Bronchial epithelial cell (primary cell): ENCODE data around the gene PDP2. TPM values are rescaled to one million over a fixed set of nuclear protein-coding genes. Genes with fewer than 3 reads are reported as not detected.
"Not testable (repeated sequence)": the region's sequence is repeated elsewhere in the genome, so short reads cannot be mapped to it uniquely, and the experiment has no call there.

Source experiments
- DNase-seq: peaks from one replicate; pipeline ENCODE4 v3.0.0-alpha.2; 2010; ENCODE audit warnings: low read depth
- FAIRE-seq: peaks from 2 replicates; lab custom pipeline; 2011; peaks lifted over from hg19 to GRCh38; lab: Jason Lieb, UNC
- H3K27me3 ChIP-seq: 2 replicates; pipeline ENCODE4 v1.5.1; 2011; ENCODE audit warnings: low read length; ENCODE audit not compliant: control insufficient read depth, insufficient read depth
- H3K36me3 ChIP-seq: 2 replicates; pipeline ENCODE4 v1.5.1; 2011; ENCODE audit warnings: low read length; ENCODE audit not compliant: control insufficient read depth, insufficient read depth
- H3K4me3 ChIP-seq: 2 replicates; pipeline ENCODE4 v1.5.1; 2011; ENCODE audit warnings: mild to moderate bottlenecking, low read depth, low read length, control low read depth
- total RNA-seq: library from RNA; depleted of rRNA; stranded (reverse); fragments of >200 nt; gene quantifications from 2 replicates; pipeline ENCODE4 v1.2.1, GENCODE V29; 2014
- TF ChIP-seq, protein P1 (sequence below): IDR thresholded peaks from 2 replicates; pipeline ENCODE4 v1.5.1; 2011; ENCODE audit warnings: mild to moderate bottlenecking, moderate library complexity, low read length, control low read depth, inconsistent platforms; ENCODE audit not compliant: insufficient read depth, severe bottlenecking

The PDP2 gene
- total RNA-seq, 1 donor from 2014 or later = 9.0 TPM

DNA sequence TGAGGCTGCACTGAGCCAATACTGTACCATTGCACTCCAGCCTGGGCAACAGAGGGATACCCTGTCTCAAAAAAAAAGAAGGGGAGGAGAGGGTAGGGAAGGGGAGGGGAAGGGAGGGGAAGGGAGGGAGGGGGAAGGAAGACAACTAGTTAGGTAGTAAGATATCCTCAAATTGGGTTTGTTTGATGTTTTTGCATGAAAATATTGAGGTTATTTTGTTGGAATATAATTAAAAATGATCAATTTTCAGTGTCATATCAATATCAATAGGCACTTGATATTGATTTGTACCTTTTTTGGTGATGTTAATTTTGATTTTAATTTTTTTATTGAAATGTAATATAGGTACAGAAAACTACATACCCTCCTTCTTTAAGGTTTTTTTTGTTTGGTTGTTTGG lies 16.6 kb upstream of the PDP2 start:
- FAIRE-seq (no peak), DNase-seq (no peak)
- no peak overlapping the region for H3K4me3 ChIP-seq
- no peaks in the 10 kb centered on the region for H3K27me3 ChIP-seq
- no peaks in the 10 kb centered on the region for H3K36me3 ChIP-seq
- TF ChIP-seq, protein P1, sequence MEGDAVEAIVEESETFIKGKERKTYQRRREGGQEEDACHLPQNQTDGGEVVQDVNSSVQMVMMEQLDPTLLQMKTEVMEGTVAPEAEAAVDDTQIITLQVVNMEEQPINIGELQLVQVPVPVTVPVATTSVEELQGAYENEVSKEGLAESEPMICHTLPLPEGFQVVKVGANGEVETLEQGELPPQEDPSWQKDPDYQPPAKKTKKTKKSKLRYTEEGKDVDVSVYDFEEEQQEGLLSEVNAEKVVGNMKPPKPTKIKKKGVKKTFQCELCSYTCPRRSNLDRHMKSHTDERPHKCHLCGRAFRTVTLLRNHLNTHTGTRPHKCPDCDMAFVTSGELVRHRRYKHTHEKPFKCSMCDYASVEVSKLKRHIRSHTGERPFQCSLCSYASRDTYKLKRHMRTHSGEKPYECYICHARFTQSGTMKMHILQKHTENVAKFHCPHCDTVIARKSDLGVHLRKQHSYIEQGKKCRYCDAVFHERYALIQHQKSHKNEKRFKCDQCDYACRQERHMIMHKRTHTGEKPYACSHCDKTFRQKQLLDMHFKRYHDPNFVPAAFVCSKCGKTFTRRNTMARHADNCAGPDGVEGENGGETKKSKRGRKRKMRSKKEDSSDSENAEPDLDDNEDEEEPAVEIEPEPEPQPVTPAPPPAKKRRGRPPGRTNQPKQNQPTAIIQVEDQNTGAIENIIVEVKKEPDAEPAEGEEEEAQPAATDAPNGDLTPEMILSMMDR = no peak

DNA sequence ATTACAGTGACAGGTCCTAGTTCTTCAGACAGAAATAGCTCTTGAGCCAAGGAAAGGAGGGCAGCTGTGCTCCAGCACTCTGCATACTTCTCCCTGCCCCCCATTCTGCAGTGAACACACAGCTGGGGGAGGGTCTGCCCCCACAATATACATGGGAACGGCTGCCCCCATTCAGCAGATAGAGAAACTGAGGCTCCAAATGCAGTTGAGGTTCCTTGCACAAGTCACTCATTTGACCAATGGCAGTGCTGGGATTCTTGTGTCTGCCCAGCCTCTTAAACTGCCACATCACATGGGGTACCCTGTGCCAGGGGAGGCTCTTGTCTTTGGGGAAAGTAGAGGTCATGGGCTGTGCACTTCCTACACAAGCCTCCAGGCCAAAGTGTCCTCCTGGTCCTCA lies 10.9 kb upstream of the PDP2 start:
- Histone ChIP-seq H3K36me3 (no peaks in the 10 kb centered on the region), H3K4me3 (no peak overlapping the region), H3K27me3 (no peaks in the 10 kb centered on the region)
- no peak for FAIRE-seq
- DNase-seq = no peak
- TF ChIP-seq, protein P1 = no peak

GRCh38 chr16:66871363-66871762 lies 9.0 kb upstream of the PDP2 start:
- not testable (repeated sequence) for H3K36me3 ChIP-seq, DNase-seq, H3K27me3 ChIP-seq, FAIRE-seq, H3K4me3 ChIP-seq

DNA sequence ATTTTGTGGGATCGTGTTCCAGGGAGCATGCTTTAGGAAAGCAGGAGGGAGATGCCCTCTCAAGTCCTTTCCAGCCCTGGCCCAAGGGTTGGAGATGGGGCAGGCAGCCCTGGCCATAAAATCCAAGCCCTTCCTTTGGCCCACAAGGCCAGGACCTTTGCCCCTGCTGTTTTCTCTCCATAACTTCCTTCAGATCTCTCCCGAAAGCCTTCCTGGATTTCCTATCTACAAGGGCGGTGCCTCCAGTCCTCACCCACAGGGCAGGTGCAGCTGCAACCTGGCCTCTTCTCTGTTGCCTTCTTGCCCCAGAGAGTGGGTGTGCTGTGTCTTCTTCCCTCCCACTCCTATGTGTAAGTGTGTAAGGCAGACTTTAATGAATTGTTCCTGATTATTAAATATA lies 8.5 kb upstream of the PDP2 start:
- Histone ChIP-seq H3K4me3 (no peak overlapping the region), H3K36me3 (no peaks in the 10 kb centered on the region), H3K27me3 (no peaks in the 10 kb centered on the region)
- TF ChIP-seq, protein P1 = no peak
- FAIRE-seq (no peak), DNase-seq (no peak)

- FAIRE-seq = no peak
- no peak overlapping the region for H3K4me3 ChIP-seq
- TF ChIP-seq, protein P1 = no peak
Measured at GRCh38 chr16:66872559-66872942, 7.8 kb upstream of the PDP2 start.

GRCh38 chr16:66872943-66873684 lies 7.2 kb upstream of the PDP2 start:
- no peaks in the 10 kb centered on the region for H3K36me3 ChIP-seq
- TF ChIP-seq, protein P1 = peak; percentile 98
- peak; percentile 99 for DNase-seq
- FAIRE-seq = no peak
- H3K4me3 ChIP-seq = no peak overlapping the region
- H3K27me3 ChIP-seq = no peaks in the 10 kb centered on the region

More at GRCh38 chr16:66872559-66872942, 7.8 kb upstream of the PDP2 start:
- H3K27me3 ChIP-seq = no peaks in the 10 kb centered on the region
- H3K36me3 ChIP-seq = no peaks in the 10 kb centered on the region
- no peak for DNase-seq
